Loucy (cell line): Measurements from ENCODE around the gene FETUB.

Source experiments
- CTCF ChIP-seq: fragments of 200-600 bp; sonication (generic); conservative IDR thresholded peaks from 2 replicates; pipeline ENCODE4 v1.5.1; 2014; ENCODE audit warnings: mild to moderate bottlenecking, antibody characterized with exemption, low read length
- EZH2phosphoT487 ChIP-seq: fragments of 200-600 bp; IDR thresholded peaks from 2 replicates; pipeline ENCODE4 v1.6.1; 2018; ENCODE audit warnings: antibody characterized with exemption, mild to moderate bottlenecking, moderate library complexity, borderline replicate concordance

DNA sequence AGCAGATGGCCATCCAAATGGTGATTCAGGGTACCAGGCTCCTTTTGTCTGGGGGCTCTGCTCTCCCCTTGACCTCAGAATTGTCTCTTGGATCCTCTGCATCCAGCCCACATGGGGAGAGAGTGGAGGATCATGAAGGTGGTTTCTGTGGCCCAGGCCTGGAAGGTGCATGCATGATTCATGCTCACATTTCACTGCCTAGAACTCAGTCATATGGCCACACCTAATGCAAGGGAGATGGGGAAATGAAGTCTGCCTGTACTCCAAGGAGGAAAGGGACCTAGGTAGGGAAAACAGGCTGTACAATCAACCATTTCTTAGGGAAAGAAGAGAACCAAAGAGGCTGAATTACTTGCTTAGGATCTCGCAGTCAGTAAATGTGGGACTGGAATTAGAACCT is 40.7 kb downstream of the FETUB start:
- TF ChIP-seq CTCF (no peak), EZH2phosphoT487 (no peak)
